ENCODE results near the gene PKDCC. TPM values are rescaled to one million over a fixed set of nuclear protein-coding genes. Genes with fewer than 3 reads are reported as not detected.
A peak's percentile ranks its signal among the peaks of the same experiment; 100 is the strongest.

PKDCC gene
- total and polyA plus RNA-seq, 2 donors from 2014 or later = 28.1 to 52.2 TPM

DNA sequence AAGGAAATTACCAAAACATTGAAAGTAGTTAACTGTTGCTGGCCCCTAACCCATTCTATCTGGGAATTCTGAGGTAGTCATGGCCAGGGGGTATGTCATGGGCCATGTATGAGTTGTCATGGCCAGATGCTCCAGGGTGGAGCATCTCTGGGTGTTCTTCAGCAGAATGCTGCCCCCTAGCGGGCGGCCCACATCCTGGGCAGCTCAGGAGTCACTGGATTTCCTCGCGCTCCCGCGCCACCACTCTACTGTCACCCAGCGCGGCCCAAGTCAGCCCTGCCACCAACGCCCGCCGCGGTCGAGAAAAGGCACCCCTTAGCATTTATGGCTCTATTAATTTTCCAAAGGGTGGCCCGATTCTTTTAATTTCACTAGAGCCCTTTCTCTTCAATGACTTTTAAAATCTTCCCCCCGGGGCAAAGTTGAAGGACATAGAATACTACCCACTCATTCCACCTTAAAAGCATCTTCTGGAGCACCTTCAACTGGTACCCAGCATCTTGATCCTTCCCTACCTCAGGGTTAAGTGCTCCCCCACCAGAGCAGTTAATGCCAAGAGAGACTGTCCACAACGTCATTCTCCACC, 41.6 kb downstream of the PKDCC start:
- intact Hi-C loops (cut with DNase I) = no loop called here
- TF ChIP-seq, protein P1, sequence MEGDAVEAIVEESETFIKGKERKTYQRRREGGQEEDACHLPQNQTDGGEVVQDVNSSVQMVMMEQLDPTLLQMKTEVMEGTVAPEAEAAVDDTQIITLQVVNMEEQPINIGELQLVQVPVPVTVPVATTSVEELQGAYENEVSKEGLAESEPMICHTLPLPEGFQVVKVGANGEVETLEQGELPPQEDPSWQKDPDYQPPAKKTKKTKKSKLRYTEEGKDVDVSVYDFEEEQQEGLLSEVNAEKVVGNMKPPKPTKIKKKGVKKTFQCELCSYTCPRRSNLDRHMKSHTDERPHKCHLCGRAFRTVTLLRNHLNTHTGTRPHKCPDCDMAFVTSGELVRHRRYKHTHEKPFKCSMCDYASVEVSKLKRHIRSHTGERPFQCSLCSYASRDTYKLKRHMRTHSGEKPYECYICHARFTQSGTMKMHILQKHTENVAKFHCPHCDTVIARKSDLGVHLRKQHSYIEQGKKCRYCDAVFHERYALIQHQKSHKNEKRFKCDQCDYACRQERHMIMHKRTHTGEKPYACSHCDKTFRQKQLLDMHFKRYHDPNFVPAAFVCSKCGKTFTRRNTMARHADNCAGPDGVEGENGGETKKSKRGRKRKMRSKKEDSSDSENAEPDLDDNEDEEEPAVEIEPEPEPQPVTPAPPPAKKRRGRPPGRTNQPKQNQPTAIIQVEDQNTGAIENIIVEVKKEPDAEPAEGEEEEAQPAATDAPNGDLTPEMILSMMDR (IDR thresholded peaks at IDR 0.05; ENCODE audit: borderline replicate concordance, extremely low read depth, insufficient read depth) = peak; percentile 64
- Histone ChIP-seq H3K4me3 (ENCODE audit: low read length in 3 of 3) (no peak overlapping the region), H3K27ac (ENCODE audit: low read depth in 2 of 2, low read length in 2 of 2) (no peak overlapping the region), H3K9ac (ENCODE audit: low read length in 3 of 3) (no peak overlapping the region), H3K36me3 (ENCODE audit: control insufficient read depth in 2 of 3, insufficient read depth in 3 of 3, low read length in 3 of 3) (no peaks in the 10 kb centered on the region), H3K4me1 (ENCODE audit: control insufficient read depth in 2 of 3, insufficient read depth in 2 of 3, low read depth in 1 of 3, low read length in 3 of 3) (peaks cover 3 to 8% (median 6%) of the 10 kb centered on the region in 3 donors), H3K9me3 (ENCODE audit: control insufficient read depth in 2 of 3, insufficient read depth in 1 of 3, low read length in 3 of 3) (no peaks in the 10 kb centered on the region), H3K27me3 (ENCODE audit: control insufficient read depth, insufficient read depth, low read length) (no peaks in the 10 kb centered on the region)
- FAIRE-seq (no peak), DNase-seq (peak in 4 of 5 donors; percentile 32 to 83 (median 62))

DNA sequence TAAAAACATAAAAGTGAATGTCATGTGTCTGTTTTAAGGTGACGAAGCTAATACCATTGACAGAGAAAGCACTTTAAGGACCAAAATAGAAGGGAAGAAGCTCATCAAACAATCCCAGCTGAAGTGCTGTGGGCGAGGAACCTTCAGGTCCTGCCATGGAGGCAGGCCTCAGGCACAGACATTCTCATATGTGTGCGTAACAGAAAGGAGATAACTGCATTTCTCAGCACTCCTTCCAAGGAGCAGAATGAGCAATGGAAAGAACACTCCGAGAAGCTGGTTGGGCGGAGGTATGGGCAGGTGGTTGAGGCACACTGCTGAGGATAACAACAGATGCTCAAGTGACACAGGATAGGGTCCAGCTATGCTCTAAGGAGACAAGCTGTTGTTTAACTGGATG, 42.4 kb downstream of the PKDCC start:
- H3K9me3 ChIP-seq (ENCODE audit: control insufficient read depth in 2 of 3, insufficient read depth in 1 of 3, low read length in 3 of 3) = no peaks in the 10 kb centered on the region
- H3K4me3 ChIP-seq (ENCODE audit: low read length in 3 of 3) = no peak overlapping the region
- H3K27me3 ChIP-seq (ENCODE audit: control insufficient read depth, insufficient read depth, low read length) = no peaks in the 10 kb centered on the region
- TF ChIP-seq, protein P1 (IDR thresholded peaks at IDR 0.05; ENCODE audit: borderline replicate concordance, extremely low read depth, insufficient read depth) = no peak
- intact Hi-C loops (cut with DNase I) = no loop called here
- DNase-seq (no peak), FAIRE-seq (no peak)
- no peaks in the 10 kb centered on the region for H3K36me3 ChIP-seq (ENCODE audit: control insufficient read depth in 2 of 3, insufficient read depth in 3 of 3, low read length in 3 of 3)
- no peak overlapping the region for H3K27ac ChIP-seq (ENCODE audit: low read depth in 2 of 2, low read length in 2 of 2)
- H3K9ac ChIP-seq (ENCODE audit: low read length in 3 of 3) = no peak overlapping the region
- H3K4me1 ChIP-seq (ENCODE audit: control insufficient read depth in 2 of 3, insufficient read depth in 2 of 3, low read depth in 1 of 3, low read length in 3 of 3) = peaks cover 0 to 8% (median 6%) of the 10 kb centered on the region in 3 donors

DNA sequence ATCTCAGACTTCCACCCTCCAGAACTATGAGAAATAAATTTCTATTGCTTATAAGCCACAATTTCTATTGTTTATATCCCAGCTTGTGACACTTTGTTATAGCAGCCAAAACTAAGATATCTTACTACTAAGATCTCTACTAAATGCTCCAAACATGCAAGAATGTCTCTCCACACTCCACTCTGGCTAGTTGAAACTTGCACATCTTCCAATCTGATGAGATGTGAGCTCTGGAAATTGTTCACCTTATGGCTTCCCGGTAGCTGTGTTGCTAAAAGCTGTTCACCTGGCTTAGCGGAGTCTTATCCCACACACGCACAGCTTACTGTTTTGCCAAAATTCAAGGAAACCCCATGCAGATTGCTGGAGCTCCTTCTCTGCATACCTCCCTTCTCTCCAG, 43.9 kb downstream of the PKDCC start:
- Histone ChIP-seq H3K27ac (ENCODE audit: low read depth in 2 of 2, low read length in 2 of 2) (peak overlapping the region; percentile 26 to 54), H3K9me3 (ENCODE audit: control insufficient read depth in 2 of 3, insufficient read depth in 1 of 3, low read length in 3 of 3) (no peaks in the 10 kb centered on the region), H3K4me3 (ENCODE audit: low read length in 3 of 3) (no peak overlapping the region), H3K4me1 (ENCODE audit: control insufficient read depth in 2 of 3, insufficient read depth in 2 of 3, low read depth in 1 of 3, low read length in 3 of 3) (peaks cover 0 to 8% (median 6%) of the 10 kb centered on the region in 3 donors), H3K36me3 (ENCODE audit: control insufficient read depth in 2 of 3, insufficient read depth in 3 of 3, low read length in 3 of 3) (no peaks in the 10 kb centered on the region), H3K9ac (ENCODE audit: low read length in 3 of 3) (no peak overlapping the region), H3K27me3 (ENCODE audit: control insufficient read depth, insufficient read depth, low read length) (no peaks in the 10 kb centered on the region)
- DNase-seq (no peak), FAIRE-seq (no peak)
- TF ChIP-seq, protein P1 (IDR thresholded peaks at IDR 0.05; ENCODE audit: borderline replicate concordance, extremely low read depth, insufficient read depth) = no peak
- intact Hi-C loops (cut with DNase I) = no loop called here

All from kidney (tissue), 14 donors.